CD4-positive, alpha-beta T cell treated with Interleukin-2 at 100 ng/mL for 4 hours (primary cell): ENCODE data around the gene ETV6.

ENCODE experiments used
- DNase-seq: peaks from one replicate; pipeline ENCODE4 v3.0.0-alpha.2; 2020; ENCODE audit warnings: low spot score

The ETV6 gene

GRCh38 chr12:11777451-11777850 lies 128.0 kb downstream of the ETV6 start:
- no peak for DNase-seq

- DNase-seq, result no peak
Observed at GRCh38 chr12:11777962-11778361, 128.5 kb downstream of the ETV6 start.

- no peak for DNase-seq
Observed at GRCh38 chr12:11778713-11779685, 129.5 kb downstream of the ETV6 start.

- no peak for DNase-seq
Observed at GRCh38 chr12:11780521-11781101, 131.1 kb downstream of the ETV6 start.

GRCh38 chr12:11782914-11783420 lies 133.5 kb downstream of the ETV6 start:
- DNase-seq, result no peak

- DNase-seq, result no peak
Observed at GRCh38 chr12:11785712-11786111, 136.2 kb downstream of the ETV6 start.

- DNase-seq, result no peak
Observed at GRCh38 chr12:11786638-11787365, 137.3 kb downstream of the ETV6 start.

GRCh38 chr12:11787437-11787836 lies 138.0 kb downstream of the ETV6 start:
- DNase-seq, result no peak

GRCh38 chr12:11787933-11788849 lies 138.7 kb downstream of the ETV6 start:
- no peak for DNase-seq

- DNase-seq, result no peak
Observed at GRCh38 chr12:11793921-11794710, 144.6 kb downstream of the ETV6 start.

GRCh38 chr12:11794751-11795150 lies 145.3 kb downstream of the ETV6 start:
- no peak for DNase-seq

GRCh38 chr12:11795192-11795912 lies 145.9 kb downstream of the ETV6 start:
- DNase-seq, result no peak

GRCh38 chr12:11795913-11796459 lies 146.5 kb downstream of the ETV6 start:
- DNase-seq, result no peak

- no peak for DNase-seq
Observed at GRCh38 chr12:11797317-11797913, 147.9 kb downstream of the ETV6 start.

- DNase-seq, result no peak
Observed at GRCh38 chr12:11798006-11798708, 148.7 kb downstream of the ETV6 start.

GRCh38 chr12:11798856-11799501 lies 149.5 kb downstream of the ETV6 start:
- no peak for DNase-seq

- DNase-seq, result no peak
Observed at GRCh38 chr12:11799502-11799873, 150.0 kb downstream of the ETV6 start.

GRCh38 chr12:11801643-11802042 lies 152.2 kb downstream of the ETV6 start:
- DNase-seq, result no peak
